ENCODE data around the gene SMARCB1.

Gene SMARCB1

GRCh38 chr22:23832226-23833016 lies 45.7 kb downstream of the SMARCB1 start:
- H3K4me3 ChIP-seq (replicated peaks; ENCODE audit: low read depth, low read length) = no peak overlapping the region
- no peak for DNase-seq (ENCODE audit: extremely low read depth, insufficient read length)
- TF ChIP-seq, protein P1, sequence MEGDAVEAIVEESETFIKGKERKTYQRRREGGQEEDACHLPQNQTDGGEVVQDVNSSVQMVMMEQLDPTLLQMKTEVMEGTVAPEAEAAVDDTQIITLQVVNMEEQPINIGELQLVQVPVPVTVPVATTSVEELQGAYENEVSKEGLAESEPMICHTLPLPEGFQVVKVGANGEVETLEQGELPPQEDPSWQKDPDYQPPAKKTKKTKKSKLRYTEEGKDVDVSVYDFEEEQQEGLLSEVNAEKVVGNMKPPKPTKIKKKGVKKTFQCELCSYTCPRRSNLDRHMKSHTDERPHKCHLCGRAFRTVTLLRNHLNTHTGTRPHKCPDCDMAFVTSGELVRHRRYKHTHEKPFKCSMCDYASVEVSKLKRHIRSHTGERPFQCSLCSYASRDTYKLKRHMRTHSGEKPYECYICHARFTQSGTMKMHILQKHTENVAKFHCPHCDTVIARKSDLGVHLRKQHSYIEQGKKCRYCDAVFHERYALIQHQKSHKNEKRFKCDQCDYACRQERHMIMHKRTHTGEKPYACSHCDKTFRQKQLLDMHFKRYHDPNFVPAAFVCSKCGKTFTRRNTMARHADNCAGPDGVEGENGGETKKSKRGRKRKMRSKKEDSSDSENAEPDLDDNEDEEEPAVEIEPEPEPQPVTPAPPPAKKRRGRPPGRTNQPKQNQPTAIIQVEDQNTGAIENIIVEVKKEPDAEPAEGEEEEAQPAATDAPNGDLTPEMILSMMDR (IDR thresholded peaks at IDR 0.05; ENCODE audit: insufficient read depth, low read length, poor library complexity, severe bottlenecking) = no peak
- H3K27me3 ChIP-seq (replicated peaks; ENCODE audit: control insufficient read depth, insufficient read depth, low read length) = no peaks in the 10 kb centered on the region
- peaks cover 42% of the 10 kb centered on the region for H3K36me3 ChIP-seq (ENCODE audit: control insufficient read depth, insufficient read depth, low read length)

GRCh38 chr22:23833017-23833751 lies 46.4 kb downstream of the SMARCB1 start:
- TF ChIP-seq, protein P1 (IDR thresholded peaks at IDR 0.05; ENCODE audit: insufficient read depth, low read length, poor library complexity, severe bottlenecking) = peak; percentile 5
- H3K4me3 ChIP-seq (replicated peaks; ENCODE audit: low read depth, low read length) = no peak overlapping the region
- DNase-seq (ENCODE audit: extremely low read depth, insufficient read length) = no peak
- peaks cover 43% of the 10 kb centered on the region for H3K36me3 ChIP-seq (ENCODE audit: control insufficient read depth, insufficient read depth, low read length)
- no peaks in the 10 kb centered on the region for H3K27me3 ChIP-seq (replicated peaks; ENCODE audit: control insufficient read depth, insufficient read depth, low read length)

- TF ChIP-seq, protein P1 (IDR thresholded peaks at IDR 0.05; ENCODE audit: insufficient read depth, low read length, poor library complexity, severe bottlenecking) = no peak
- Histone ChIP-seq H3K36me3 (ENCODE audit: control insufficient read depth, insufficient read depth, low read length) (peaks cover 43% of the 10 kb centered on the region), H3K27me3 (replicated peaks; ENCODE audit: control insufficient read depth, insufficient read depth, low read length) (no peaks in the 10 kb centered on the region), H3K4me3 (replicated peaks; ENCODE audit: low read depth, low read length) (no peak overlapping the region)
- DNase-seq (ENCODE audit: extremely low read depth, insufficient read length) = no peak
These were observed 47.1 kb downstream of the SMARCB1 start for GRCh38 chr22:23833911-23834317.

DNA sequence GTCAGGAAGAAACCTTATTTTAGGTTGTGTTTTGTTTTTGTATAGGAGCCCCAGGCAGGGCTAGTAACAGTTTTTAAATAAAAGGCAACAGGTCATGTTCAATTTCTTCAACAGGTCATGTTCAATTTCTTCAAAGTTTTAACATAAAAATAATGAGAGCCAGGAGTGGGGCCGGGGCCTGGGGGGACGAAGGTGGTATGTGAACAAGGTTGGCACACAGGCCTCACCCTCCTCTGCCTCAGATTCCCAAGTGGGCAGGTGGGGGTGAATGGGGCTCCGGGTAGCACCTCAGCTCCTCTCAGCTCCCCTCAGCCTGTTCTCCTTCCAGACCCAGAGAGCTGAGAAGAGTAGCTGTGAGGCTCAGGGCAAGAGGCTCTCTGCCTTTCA lies 47.6 kb downstream of the SMARCB1 start:
- Histone ChIP-seq H3K4me3 (replicated peaks; ENCODE audit: low read depth, low read length) (no peak overlapping the region), H3K36me3 (ENCODE audit: control insufficient read depth, insufficient read depth, low read length) (peaks cover 39% of the 10 kb centered on the region), H3K27me3 (replicated peaks; ENCODE audit: control insufficient read depth, insufficient read depth, low read length) (no peaks in the 10 kb centered on the region)
- DNase-seq (ENCODE audit: extremely low read depth, insufficient read length) = no peak
- TF ChIP-seq, protein P1 (IDR thresholded peaks at IDR 0.05; ENCODE audit: insufficient read depth, low read length, poor library complexity, severe bottlenecking) = no peak

DNA sequence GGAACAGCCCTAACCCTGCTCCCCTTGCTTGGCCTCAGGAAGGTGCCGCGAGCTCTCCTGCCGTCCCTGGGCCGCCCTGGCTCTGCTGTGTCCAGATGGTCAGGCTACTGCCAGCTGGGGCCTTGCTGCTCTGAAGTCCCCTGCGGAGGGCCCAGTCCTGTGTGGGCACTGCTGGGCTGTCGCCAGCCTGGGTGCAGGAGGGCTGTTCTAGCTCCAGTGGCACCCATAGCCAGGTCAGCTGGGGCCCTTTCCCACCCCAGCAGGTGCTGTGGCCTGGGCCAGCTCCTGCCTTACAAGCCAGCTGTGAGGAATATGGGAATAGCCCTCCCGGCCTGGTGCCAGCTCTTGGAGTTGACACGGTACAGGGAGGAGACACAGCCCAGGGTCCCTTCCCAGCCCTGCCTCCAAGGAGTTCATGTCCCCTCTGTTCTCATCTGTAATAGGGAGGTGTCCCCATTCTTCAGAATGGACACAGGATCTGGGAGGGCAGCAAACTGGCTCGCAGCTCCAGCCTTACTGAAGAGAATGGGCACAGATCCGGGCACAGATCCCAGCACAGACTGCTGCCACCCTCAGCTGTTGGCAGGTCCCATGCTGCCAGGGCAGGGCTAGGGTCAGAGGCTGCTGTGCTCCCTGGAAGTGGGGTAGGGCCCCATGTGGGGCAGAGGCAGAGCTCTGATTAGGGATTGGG lies 48.2 kb downstream of the SMARCB1 start:
- no peaks in the 10 kb centered on the region for H3K27me3 ChIP-seq (replicated peaks; ENCODE audit: control insufficient read depth, insufficient read depth, low read length)
- no peak for DNase-seq (ENCODE audit: extremely low read depth, insufficient read length)
- peaks cover 39% of the 10 kb centered on the region for H3K36me3 ChIP-seq (ENCODE audit: control insufficient read depth, insufficient read depth, low read length)
- TF ChIP-seq, protein P1 (IDR thresholded peaks at IDR 0.05; ENCODE audit: insufficient read depth, low read length, poor library complexity, severe bottlenecking) = no peak
- H3K4me3 ChIP-seq (replicated peaks; ENCODE audit: low read depth, low read length) = no peak overlapping the region

Data from GM06990 (cell line).